Heart left ventricle (tissue), 16 donors: Measurements from ENCODE around the gene ELP1. TPM values are rescaled to one million over a fixed set of nuclear protein-coding genes. Genes with fewer than 3 reads are reported as not detected.

Experiments used
- ATAC-seq, 4 donors: fragments of 200-7000 bp; cut with Tn5 transposase; one replicate each; pipeline ENCODE4 v1.9.1; 2020 to 2022; ENCODE audit warnings: moderate library complexity in 4 of 4, mild to moderate bottlenecking in 3 of 4, moderate number of reproducible peaks in 1 of 4
- DNase-seq, 5 donors: peaks; one replicate each; pipeline ENCODE4 v3.0.0-alpha.2; 2020
- H3K27ac ChIP-seq, 12 donors: fragments of 200-600 bp; sonication (generic) in 4 of 12; one replicate each; pipeline versions ENCODE4 v1.5.0 to v1.8.0; 2016 to 2022; ENCODE audit warnings: mild to moderate bottlenecking in 2 of 12
- H3K27me3 ChIP-seq, 9 donors: fragments of 200-600 bp; sonication (generic) in 2 of 9; one replicate each; pipeline versions ENCODE4 v1.5.1 to v1.8.0; 2016 to 2022; ENCODE audit warnings: mild to moderate bottlenecking in 3 of 9
- H3K36me3 ChIP-seq, 9 donors: fragments of 200-600 bp; sonication (generic) in 2 of 9; one replicate each; pipeline versions ENCODE4 v1.5.0 to v1.8.0; 2018 to 2022; ENCODE audit warnings: mild to moderate bottlenecking in 2 of 9
- H3K4me1 ChIP-seq, 12 donors: fragments of 200-600 bp; sonication (generic) in 4 of 12; one replicate each; pipeline versions ENCODE4 v1.5.0 to v1.8.0; 2016 to 2022; ENCODE audit warnings: mild to moderate bottlenecking in 3 of 12
- H3K4me3 ChIP-seq, 12 donors: fragments of 200-600 bp; sonication (generic) in 4 of 12; one replicate each; pipeline versions ENCODE4 v1.5.0 to v1.8.0; 2017 to 2022; ENCODE audit warnings: mild to moderate bottlenecking in 9 of 12, moderate library complexity in 4 of 12
- H3K9me3 ChIP-seq, 12 donors: fragments of 200-600 bp; sonication (generic) in 4 of 12; one replicate each; pipeline versions ENCODE4 v1.5.0 to v1.8.0; 2016 to 2022; ENCODE audit warnings: mild to moderate bottlenecking in 1 of 12
- POLR2A ChIP-seq, 2 donors: fragments of 450-650 bp; IDR thresholded peaks; one replicate each; pipeline ENCODE4 v1.6.1; 2017; ENCODE audit warnings: antibody characterized with exemption in 2 of 2, mild to moderate bottlenecking in 2 of 2, moderate library complexity in 2 of 2
- WGBS, 4 donors: extraction: QIAGEN DNeasy Blood & Tissue Kit in 2 of 4; methylation state at CpG; one replicate each; pipeline versions ENCODE4 v1.1.5 to v1.1.7; 2013 to 2018; 5-methylcytosine and 5-hydroxymethylcytosine counted together
- intact Hi-C, 10 donors: fragments of 100-400 bp; cut with DNase I; formaldehyde crosslinking; loops; one replicate each; pipeline versions ENCODE4 v1.11.1 to v1.14.2; 2022
- polyA plus RNA-seq, 2 donors: library from polyadenylated mRNA; stranded (reverse); fragments of 200-250 nt; gene quantifications; one replicate each; pipeline ENCODE4 v1.2.3, GENCODE V29; 2013
- total RNA-seq, 9 donors: library from RNA; depleted of rRNA in 2 of 9; stranded (reverse); fragments of >200 nt in 2 of 9; fragmentation: NEBNext Ultra II Directional in 3 of 9; extraction: Animal tissue kit (Norgen Biotek cat#: 25700) in 3 of 9; gene quantifications; one replicate each; pipeline versions ENCODE4 v1.1.0 to v1.2.4, GENCODE V29; 2016 to 2023
- TF ChIP-seq, protein P1 (sequence below), 12 donors: fragments of 200-600 bp; sonication (generic) in 4 of 12; IDR thresholded peaks; one replicate each; pipeline versions ENCODE4 v1.5.0 to v1.8.0; 2018 to 2022; ENCODE audit warnings: antibody characterized with exemption in 12 of 12, mild to moderate bottlenecking in 5 of 12
- donor health status: ischemic (EF 13 %, LVEDD 7.1; RV severe dilation, severe dysfunction).
- donor health status: healthy with polysubstance abuse.
- donor health status: DM: no; HTN: yes; CAD: no.
- donor health status: DM: no; HTN: no; CAD: no.
- donor health status: ischemic (EF 25% LVEDD 6.9; RV normal size, moderate dysfunction).
- donor health status: ischemic (EF 25% LVEDD 5.7; RV mildly dilated, moderate dysfunction).
- donor health status: healthy.
- donor health status: DM: yes; HTN: yes; CAD: no.
- donor health status: ischemic (EF 35%, LVEDD 5.7; RV mildly dilated, moderate dysfunction).
- donor health status: nonischemic (EF 11% LVEDD 7.7; RV severe dilation, severe dysfunction).
- donor health status: DM: yes; HTN: yes; CAD: no.
- donor health status: PGD.
- donor health status: ischemic (EF 29% LVEDD 5.4; RV normal size, mild dysfunction).
- donor health status: nonischemic (EF 23%, LVEDD 6.1; RV moderate dilation, normal function).

ELP1 gene
- total and polyA plus RNA-seq, 11 donors = 7.8 to 32.0 (median 20.5) TPM

DNA sequence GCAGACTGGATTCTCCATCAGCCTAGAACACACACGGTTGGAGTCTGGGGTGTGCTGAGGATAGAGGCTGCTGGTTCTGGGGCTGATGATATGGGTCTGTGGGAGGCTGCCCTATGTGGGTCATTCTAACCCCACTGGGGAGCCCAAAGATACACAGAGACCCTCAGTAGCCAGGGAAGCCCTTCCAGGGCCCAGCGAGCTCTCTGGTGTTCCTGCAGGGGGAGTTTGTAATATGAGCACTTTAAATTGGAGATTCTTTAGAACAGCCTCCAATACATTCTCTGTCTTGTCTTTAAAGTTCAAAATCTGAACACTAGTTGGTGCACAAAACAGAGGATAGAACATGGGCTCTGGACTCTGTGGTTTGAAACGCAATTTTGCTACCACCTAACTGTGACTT, 69.5 kb downstream of the ELP1 start:
- 76 to 84% (median 81%) methylated on average over 3 of the region's 3 CpGs for WGBS, 4 donors
- Histone ChIP-seq H3K4me1 (peaks cover 0 to 6% (median 0%) of the 10 kb centered on the region in 12 donors), H3K27me3 (no peaks in the 10 kb centered on the region), H3K9me3 (no peaks in the 10 kb centered on the region), H3K36me3 (peaks cover 0 to 25% (median 13%) of the 10 kb centered on the region in 9 donors), H3K27ac (no peak overlapping the region), H3K4me3 (no peak overlapping the region)
- no peak for DNase-seq
- intact Hi-C loops = no loop called here
- TF ChIP-seq, protein P1, sequence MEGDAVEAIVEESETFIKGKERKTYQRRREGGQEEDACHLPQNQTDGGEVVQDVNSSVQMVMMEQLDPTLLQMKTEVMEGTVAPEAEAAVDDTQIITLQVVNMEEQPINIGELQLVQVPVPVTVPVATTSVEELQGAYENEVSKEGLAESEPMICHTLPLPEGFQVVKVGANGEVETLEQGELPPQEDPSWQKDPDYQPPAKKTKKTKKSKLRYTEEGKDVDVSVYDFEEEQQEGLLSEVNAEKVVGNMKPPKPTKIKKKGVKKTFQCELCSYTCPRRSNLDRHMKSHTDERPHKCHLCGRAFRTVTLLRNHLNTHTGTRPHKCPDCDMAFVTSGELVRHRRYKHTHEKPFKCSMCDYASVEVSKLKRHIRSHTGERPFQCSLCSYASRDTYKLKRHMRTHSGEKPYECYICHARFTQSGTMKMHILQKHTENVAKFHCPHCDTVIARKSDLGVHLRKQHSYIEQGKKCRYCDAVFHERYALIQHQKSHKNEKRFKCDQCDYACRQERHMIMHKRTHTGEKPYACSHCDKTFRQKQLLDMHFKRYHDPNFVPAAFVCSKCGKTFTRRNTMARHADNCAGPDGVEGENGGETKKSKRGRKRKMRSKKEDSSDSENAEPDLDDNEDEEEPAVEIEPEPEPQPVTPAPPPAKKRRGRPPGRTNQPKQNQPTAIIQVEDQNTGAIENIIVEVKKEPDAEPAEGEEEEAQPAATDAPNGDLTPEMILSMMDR (IDR thresholded peaks at IDR 0.05) = no peak
- TF ChIP-seq POLR2A (IDR thresholded peaks at IDR 0.05) = no peak
- peak in 2 of 4 donors; percentile 9 to 14 for ATAC-seq

DNA sequence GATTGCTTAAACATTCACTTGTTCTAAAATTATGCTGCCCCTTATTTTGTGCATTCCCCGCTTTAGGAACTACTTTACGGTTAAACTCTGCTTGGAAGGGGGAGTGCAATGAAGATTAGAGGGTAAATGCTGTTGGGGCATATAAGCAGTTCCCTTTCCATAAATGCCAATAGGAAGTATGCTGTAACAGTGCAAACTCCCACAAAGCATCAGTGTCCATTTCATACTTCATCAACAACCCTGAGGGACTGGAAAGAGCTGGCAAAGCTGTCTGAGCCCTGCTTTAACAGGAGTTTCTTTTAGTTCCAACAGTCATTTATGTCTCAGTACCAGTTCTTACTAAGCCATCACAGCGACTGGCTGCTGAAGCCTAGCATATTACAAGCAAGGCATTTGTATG, 70.0 kb downstream of the ELP1 start:
- ATAC-seq = no peak

DNA sequence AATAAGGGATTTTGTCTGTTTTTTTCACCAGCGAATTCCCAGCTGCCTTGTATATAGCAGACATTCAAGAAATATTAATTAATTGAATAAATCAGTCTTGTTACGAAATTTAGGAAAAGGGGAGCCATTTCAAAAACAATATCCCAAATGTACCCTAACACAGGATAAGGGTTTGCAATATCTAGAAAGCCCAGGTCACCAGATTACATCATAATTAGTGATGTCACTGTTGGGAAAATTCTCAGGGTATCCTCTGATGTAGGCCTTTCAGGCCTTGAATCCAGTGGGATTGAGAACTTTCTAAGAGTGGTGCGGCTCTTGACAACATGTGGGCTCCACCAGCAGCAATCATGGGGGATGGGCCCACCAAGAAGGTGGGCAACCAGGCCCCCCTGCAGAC, 71.9 kb downstream of the ELP1 start, which contains the start of gene ACTL7A:
TSS of gene ACTL7A (plus strand) at position 270 of the 400 bp plus-strand sequence. CDS start at position 327, 57 bp downstream.
- ATAC-seq (no peak), DNase-seq (no peak)
- 94 to 96% (median 96%) methylated on average over 3 of the region's 3 CpGs for WGBS, 4 donors
- Histone ChIP-seq H3K27me3 (no peaks in the 10 kb centered on the region), H3K4me1 (peaks cover 0 to 6% (median 0%) of the 10 kb centered on the region in 12 donors), H3K9me3 (no peaks in the 10 kb centered on the region), H3K27ac (no peak within 1 kb of the TSS), H3K36me3 (peaks cover 0 to under 1% (median 0%) of the 10 kb centered on the region in 9 donors), H3K4me3 (no peak within 1 kb of the TSS)
- no peak for TF ChIP-seq POLR2A (IDR thresholded peaks at IDR 0.05)
- TF ChIP-seq, protein P1 (IDR thresholded peaks at IDR 0.05) = no peak
- intact Hi-C loops = no loop called here

More for the DNA sequence above, 70.0 kb downstream of the ELP1 start:
- H3K4me1 ChIP-seq = peaks cover 0 to 6% (median 0%) of the 10 kb centered on the region in 12 donors
- no peaks in the 10 kb centered on the region for H3K27me3 ChIP-seq
- WGBS, 4 donors = 87 to 93% (median 92%) methylated on average over 3 of the region's 3 CpGs
- H3K9me3 ChIP-seq = no peaks in the 10 kb centered on the region
- H3K36me3 ChIP-seq = peaks cover 0 to 19% (median 7%) of the 10 kb centered on the region in 9 donors
- DNase-seq = no peak
- intact Hi-C loops = no loop called here
- TF ChIP-seq, protein P1 (IDR thresholded peaks at IDR 0.05) = no peak
- TF ChIP-seq POLR2A (IDR thresholded peaks at IDR 0.05) = no peak
- no peak overlapping the region for H3K4me3 ChIP-seq
- no peak overlapping the region for H3K27ac ChIP-seq

- ATAC-seq = no peak
- no peak overlapping the region for H3K27ac ChIP-seq
- H3K4me3 ChIP-seq = no peak overlapping the region
- no peaks in the 10 kb centered on the region for H3K27me3 ChIP-seq
- WGBS, 4 donors = 68 to 98% (median 81%) methylated on average over 7 of the region's 7 CpGs
- H3K36me3 ChIP-seq = no peaks in the 10 kb centered on the region
- no peak for DNase-seq
- no peaks in the 10 kb centered on the region for H3K9me3 ChIP-seq
- intact Hi-C loops = no loop called here
- peaks cover 0 to 6% (median 0%) of the 10 kb centered on the region in 12 donors for H3K4me1 ChIP-seq
- TF ChIP-seq, protein P1 (IDR thresholded peaks at IDR 0.05) = no peak
- TF ChIP-seq POLR2A (IDR thresholded peaks at IDR 0.05) = no peak
Measured at GRCh38 chr9:108861464-108861863, 72.5 kb downstream of the ELP1 start.
